Measurements from ENCODE around the gene NEURL1.

- TF ChIP-seq REST (IDR thresholded peaks at IDR 0.05; ENCODE audit: insufficient read depth in 1 of 2, low read depth in 2 of 2, low read length in 2 of 2): no peak
- TF ChIP-seq TAF1 (IDR thresholded peaks at IDR 0.05; ENCODE audit: borderline replicate concordance, insufficient read depth, low read length): no peak
- TF ChIP-seq POLR2AphosphoS5 (IDR thresholded peaks at IDR 0.05; ENCODE audit: low read depth, low read length): no peak
Measured at GRCh38 chr10:103640436-103641181, 147.1 kb downstream of the NEURL1 start.
